Tibial nerve (tissue), 4 donors: Measurements from ENCODE around the gene SIRPD. TPM values are rescaled to one million over a fixed set of nuclear protein-coding genes. Genes with fewer than 3 reads are reported as not detected.

Experiments used
- DNase-seq, 2 donors: peaks; one replicate each; pipeline ENCODE4 v3.0.0-alpha.2; 2019; ENCODE audit warnings: low spot score in 2 of 2
- H3K27ac ChIP-seq, 4 donors: fragments of 200-600 bp; sonication (generic) in 3 of 4; one replicate each; pipeline ENCODE4 v1.5.1; 2017 to 2019; ENCODE audit warnings: mild to moderate bottlenecking in 1 of 4
- H3K27me3 ChIP-seq, 2 donors: fragments of 200-600 bp; sonication (generic) in 1 of 2; one replicate each; pipeline versions ENCODE4 v1.5.1 to v1.6.0; 2017 to 2019
- H3K36me3 ChIP-seq, 3 donors: fragments of 200-600 bp; sonication (generic); one replicate each; pipeline ENCODE4 v1.5.1; 2018 to 2019
- H3K4me1 ChIP-seq, 4 donors: fragments of 200-600 bp; sonication (generic) in 3 of 4; one replicate each; pipeline ENCODE4 v1.5.1; 2017 to 2019
- H3K4me3 ChIP-seq, 4 donors: fragments of 200-600 bp; sonication (generic) in 3 of 4; one replicate each; pipeline ENCODE4 v1.5.1; 2017 to 2019; ENCODE audit warnings: mild to moderate bottlenecking in 1 of 4, moderate library complexity in 1 of 4
- H3K9me3 ChIP-seq, 4 donors: fragments of 200-600 bp; sonication (generic) in 3 of 4; one replicate each; pipeline ENCODE4 v1.5.1; 2017 to 2019
- CTCF ChIP-seq, 5 experiments: fragments of 200-600 bp in 3 of 5; fragments of 450-650 bp in 2 of 5; sonication (generic) in 3 of 5; IDR thresholded peaks; one replicate each; pipeline ENCODE4 v1.5.1; 2016 to 2019; ENCODE audit warnings: antibody characterized with exemption in 5 of 5, mild to moderate bottlenecking in 3 of 5, moderate library complexity in 2 of 5
- EP300 ChIP-seq, 2 donors: sonication (generic); formaldehyde crosslinking; IDR thresholded peaks; one replicate each; pipeline ENCODE4 v1.6.1; 2017; ENCODE audit warnings: antibody characterized with exemption in 2 of 2, mild to moderate bottlenecking in 1 of 2
- POLR2A ChIP-seq, 2 donors: fragments of 450-650 bp; IDR thresholded peaks; one replicate each; pipeline ENCODE4 v1.6.1; 2017; ENCODE audit warnings: antibody characterized with exemption in 2 of 2, mild to moderate bottlenecking in 2 of 2, moderate library complexity in 2 of 2
- WGBS, 2 donors: methylation state at CpG; one replicate each; pipeline ENCODE4 v1.1.5; 2018; 5-methylcytosine and 5-hydroxymethylcytosine counted together
- total RNA-seq, 4 donors: library from RNA; depleted of rRNA; stranded (reverse); fragments of >200 nt; gene quantifications; one replicate each; pipeline ENCODE4 v1.1.0, GENCODE V29; 2016

Gene SIRPD
- not detected for total RNA-seq

GRCh38 chr20:1557605-1558004, at the start of gene SIRPD:
SIRPD (minus strand) TSS chr20:1557705; CDS start chr20:1557653, 52 bp downstream.
- Histone ChIP-seq H3K9me3 (peaks cover 0 to 3% (median 0%) of the 10 kb centered on the region in 4 donors), H3K36me3 (no peaks in the 10 kb centered on the region), H3K27me3 (no peaks in the 10 kb centered on the region), H3K4me3 (no peak within 1 kb of the TSS), H3K4me1 (no peaks in the 10 kb centered on the region), H3K27ac (no peak within 1 kb of the TSS)
- TF ChIP-seq CTCF (IDR thresholded peaks at IDR 0.05) = no peak
- TF ChIP-seq EP300 (IDR thresholded peaks at IDR 0.05) = no peak
- TF ChIP-seq POLR2A (IDR thresholded peaks at IDR 0.05) = no peak
- DNase-seq = no peak
- WGBS, 2 donors = 61 to 62% methylated on average over 2 of the region's 2 CpGs

- H3K27ac ChIP-seq = no peak overlapping the region
- 79% methylated on average over 5 of the region's 5 CpGs; no CpG with 5 or more reads in 1 of the 2 donors for WGBS, 2 donors
- H3K36me3 ChIP-seq = no peaks in the 10 kb centered on the region
- no peaks in the 10 kb centered on the region for H3K27me3 ChIP-seq
- no peaks in the 10 kb centered on the region for H3K4me1 ChIP-seq
- no peak overlapping the region for H3K4me3 ChIP-seq
- DNase-seq = no peak
- H3K9me3 ChIP-seq = no peaks in the 10 kb centered on the region
- no peak for TF ChIP-seq EP300 (IDR thresholded peaks at IDR 0.05)
- no peak for TF ChIP-seq POLR2A (IDR thresholded peaks at IDR 0.05)
- no peak for TF ChIP-seq CTCF (IDR thresholded peaks at IDR 0.05)
Measured at GRCh38 chr20:1600736-1601135, 43.2 kb upstream of the SIRPD start.

GRCh38 chr20:1595333-1595732, 37.8 kb upstream of the SIRPD start:
- DNase-seq = no peak
- no peaks in the 10 kb centered on the region for H3K27me3 ChIP-seq
- H3K27ac ChIP-seq = no peak overlapping the region
- H3K9me3 ChIP-seq = no peaks in the 10 kb centered on the region
- no CpG with 5 or more reads among the region's 1 CpG for WGBS, 2 donors
- no peaks in the 10 kb centered on the region for H3K36me3 ChIP-seq
- peak in 1 of 2 donors; percentile 9 for TF ChIP-seq EP300 (IDR thresholded peaks at IDR 0.05)
- no peak for TF ChIP-seq POLR2A (IDR thresholded peaks at IDR 0.05)
- no peaks in the 10 kb centered on the region for H3K4me1 ChIP-seq
- no peak overlapping the region for H3K4me3 ChIP-seq

- Histone ChIP-seq H3K27ac (no peak overlapping the region), H3K4me3 (no peak overlapping the region), H3K27me3 (no peaks in the 10 kb centered on the region), H3K4me1 (no peaks in the 10 kb centered on the region), H3K36me3 (no peaks in the 10 kb centered on the region), H3K9me3 (no peaks in the 10 kb centered on the region)
- WGBS, 2 donors = 45% methylated on average over 9 of the region's 9 CpGs; no CpG with 5 or more reads in 1 of the 2 donors
- no peak for DNase-seq
- no peak for TF ChIP-seq POLR2A (IDR thresholded peaks at IDR 0.05)
- TF ChIP-seq EP300 (IDR thresholded peaks at IDR 0.05) = peak in 1 of 2 donors; percentile 18
- TF ChIP-seq CTCF (IDR thresholded peaks at IDR 0.05) = no peak
Measured at GRCh38 chr20:1588533-1589460, 31.3 kb upstream of the SIRPD start.

GRCh38 chr20:1587781-1588532, 30.5 kb upstream of the SIRPD start:
- 80% methylated on average over 3 of the region's 3 CpGs; no CpG with 5 or more reads in 1 of the 2 donors for WGBS, 2 donors
- Histone ChIP-seq H3K36me3 (no peaks in the 10 kb centered on the region), H3K4me1 (no peaks in the 10 kb centered on the region), H3K4me3 (no peak overlapping the region), H3K27ac (no peak overlapping the region), H3K9me3 (no peaks in the 10 kb centered on the region), H3K27me3 (no peaks in the 10 kb centered on the region)
- no peak for DNase-seq
- TF ChIP-seq EP300 (IDR thresholded peaks at IDR 0.05) (no peak), POLR2A (IDR thresholded peaks at IDR 0.05) (no peak)
